Measurements from ENCODE around the gene MAGOH. TPM values are rescaled to one million over a fixed set of nuclear protein-coding genes. Genes with fewer than 3 reads are reported as not detected.

Gene MAGOH
- total and polyA plus RNA-seq, 9 of the 15 experiments (the other 6 are each of a cell fraction or from before 2014, with no cell fraction given) = 102 to 342 (median 135) TPM

DNA sequence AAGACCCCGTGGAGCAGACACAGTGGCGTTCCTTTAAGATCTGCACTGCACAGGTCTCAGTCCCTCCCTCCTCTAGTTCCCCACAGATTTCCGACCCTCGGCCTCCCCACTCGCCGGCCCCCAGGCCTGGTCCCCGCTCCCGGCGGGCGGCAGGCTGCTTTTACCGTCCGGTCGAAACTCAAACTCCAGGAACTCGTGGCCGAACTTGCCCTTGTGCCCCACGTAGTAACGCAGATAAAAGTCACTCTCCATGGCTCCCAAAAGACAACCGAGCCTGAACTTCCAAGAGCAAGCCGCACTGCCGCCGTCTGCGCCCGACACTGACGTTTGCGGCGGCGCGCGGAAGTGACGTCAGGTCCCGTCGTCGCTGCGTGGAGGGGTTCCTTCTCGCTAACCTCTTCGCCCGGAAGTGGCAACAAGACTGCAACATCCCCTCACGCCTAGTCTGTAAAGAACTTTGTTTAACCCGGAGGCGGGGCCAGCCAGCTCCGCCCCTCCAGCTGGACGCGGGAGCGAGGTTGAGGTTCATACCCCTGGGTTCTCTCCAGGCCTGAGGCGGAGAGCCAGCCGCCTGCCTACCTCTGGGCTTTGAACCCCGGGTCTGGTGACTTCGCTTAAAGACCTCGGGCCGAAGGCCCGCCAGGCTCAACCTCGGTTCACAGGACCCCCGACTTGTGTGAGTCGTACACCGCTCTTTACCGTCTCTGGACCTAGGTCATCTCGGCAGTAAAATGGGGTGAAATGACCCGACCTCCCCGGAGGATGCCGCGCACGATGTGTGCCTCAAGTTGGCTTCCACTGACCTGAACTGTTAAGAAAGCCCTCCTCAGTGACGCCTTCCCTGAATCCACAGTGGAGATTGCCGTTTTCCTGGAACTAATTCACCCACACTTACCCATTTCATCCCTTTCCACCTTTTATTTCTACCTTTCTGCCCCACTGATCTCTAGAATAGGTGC lies at the start of gene MAGOH (continued):
- TF ChIP-seq, protein P1, sequence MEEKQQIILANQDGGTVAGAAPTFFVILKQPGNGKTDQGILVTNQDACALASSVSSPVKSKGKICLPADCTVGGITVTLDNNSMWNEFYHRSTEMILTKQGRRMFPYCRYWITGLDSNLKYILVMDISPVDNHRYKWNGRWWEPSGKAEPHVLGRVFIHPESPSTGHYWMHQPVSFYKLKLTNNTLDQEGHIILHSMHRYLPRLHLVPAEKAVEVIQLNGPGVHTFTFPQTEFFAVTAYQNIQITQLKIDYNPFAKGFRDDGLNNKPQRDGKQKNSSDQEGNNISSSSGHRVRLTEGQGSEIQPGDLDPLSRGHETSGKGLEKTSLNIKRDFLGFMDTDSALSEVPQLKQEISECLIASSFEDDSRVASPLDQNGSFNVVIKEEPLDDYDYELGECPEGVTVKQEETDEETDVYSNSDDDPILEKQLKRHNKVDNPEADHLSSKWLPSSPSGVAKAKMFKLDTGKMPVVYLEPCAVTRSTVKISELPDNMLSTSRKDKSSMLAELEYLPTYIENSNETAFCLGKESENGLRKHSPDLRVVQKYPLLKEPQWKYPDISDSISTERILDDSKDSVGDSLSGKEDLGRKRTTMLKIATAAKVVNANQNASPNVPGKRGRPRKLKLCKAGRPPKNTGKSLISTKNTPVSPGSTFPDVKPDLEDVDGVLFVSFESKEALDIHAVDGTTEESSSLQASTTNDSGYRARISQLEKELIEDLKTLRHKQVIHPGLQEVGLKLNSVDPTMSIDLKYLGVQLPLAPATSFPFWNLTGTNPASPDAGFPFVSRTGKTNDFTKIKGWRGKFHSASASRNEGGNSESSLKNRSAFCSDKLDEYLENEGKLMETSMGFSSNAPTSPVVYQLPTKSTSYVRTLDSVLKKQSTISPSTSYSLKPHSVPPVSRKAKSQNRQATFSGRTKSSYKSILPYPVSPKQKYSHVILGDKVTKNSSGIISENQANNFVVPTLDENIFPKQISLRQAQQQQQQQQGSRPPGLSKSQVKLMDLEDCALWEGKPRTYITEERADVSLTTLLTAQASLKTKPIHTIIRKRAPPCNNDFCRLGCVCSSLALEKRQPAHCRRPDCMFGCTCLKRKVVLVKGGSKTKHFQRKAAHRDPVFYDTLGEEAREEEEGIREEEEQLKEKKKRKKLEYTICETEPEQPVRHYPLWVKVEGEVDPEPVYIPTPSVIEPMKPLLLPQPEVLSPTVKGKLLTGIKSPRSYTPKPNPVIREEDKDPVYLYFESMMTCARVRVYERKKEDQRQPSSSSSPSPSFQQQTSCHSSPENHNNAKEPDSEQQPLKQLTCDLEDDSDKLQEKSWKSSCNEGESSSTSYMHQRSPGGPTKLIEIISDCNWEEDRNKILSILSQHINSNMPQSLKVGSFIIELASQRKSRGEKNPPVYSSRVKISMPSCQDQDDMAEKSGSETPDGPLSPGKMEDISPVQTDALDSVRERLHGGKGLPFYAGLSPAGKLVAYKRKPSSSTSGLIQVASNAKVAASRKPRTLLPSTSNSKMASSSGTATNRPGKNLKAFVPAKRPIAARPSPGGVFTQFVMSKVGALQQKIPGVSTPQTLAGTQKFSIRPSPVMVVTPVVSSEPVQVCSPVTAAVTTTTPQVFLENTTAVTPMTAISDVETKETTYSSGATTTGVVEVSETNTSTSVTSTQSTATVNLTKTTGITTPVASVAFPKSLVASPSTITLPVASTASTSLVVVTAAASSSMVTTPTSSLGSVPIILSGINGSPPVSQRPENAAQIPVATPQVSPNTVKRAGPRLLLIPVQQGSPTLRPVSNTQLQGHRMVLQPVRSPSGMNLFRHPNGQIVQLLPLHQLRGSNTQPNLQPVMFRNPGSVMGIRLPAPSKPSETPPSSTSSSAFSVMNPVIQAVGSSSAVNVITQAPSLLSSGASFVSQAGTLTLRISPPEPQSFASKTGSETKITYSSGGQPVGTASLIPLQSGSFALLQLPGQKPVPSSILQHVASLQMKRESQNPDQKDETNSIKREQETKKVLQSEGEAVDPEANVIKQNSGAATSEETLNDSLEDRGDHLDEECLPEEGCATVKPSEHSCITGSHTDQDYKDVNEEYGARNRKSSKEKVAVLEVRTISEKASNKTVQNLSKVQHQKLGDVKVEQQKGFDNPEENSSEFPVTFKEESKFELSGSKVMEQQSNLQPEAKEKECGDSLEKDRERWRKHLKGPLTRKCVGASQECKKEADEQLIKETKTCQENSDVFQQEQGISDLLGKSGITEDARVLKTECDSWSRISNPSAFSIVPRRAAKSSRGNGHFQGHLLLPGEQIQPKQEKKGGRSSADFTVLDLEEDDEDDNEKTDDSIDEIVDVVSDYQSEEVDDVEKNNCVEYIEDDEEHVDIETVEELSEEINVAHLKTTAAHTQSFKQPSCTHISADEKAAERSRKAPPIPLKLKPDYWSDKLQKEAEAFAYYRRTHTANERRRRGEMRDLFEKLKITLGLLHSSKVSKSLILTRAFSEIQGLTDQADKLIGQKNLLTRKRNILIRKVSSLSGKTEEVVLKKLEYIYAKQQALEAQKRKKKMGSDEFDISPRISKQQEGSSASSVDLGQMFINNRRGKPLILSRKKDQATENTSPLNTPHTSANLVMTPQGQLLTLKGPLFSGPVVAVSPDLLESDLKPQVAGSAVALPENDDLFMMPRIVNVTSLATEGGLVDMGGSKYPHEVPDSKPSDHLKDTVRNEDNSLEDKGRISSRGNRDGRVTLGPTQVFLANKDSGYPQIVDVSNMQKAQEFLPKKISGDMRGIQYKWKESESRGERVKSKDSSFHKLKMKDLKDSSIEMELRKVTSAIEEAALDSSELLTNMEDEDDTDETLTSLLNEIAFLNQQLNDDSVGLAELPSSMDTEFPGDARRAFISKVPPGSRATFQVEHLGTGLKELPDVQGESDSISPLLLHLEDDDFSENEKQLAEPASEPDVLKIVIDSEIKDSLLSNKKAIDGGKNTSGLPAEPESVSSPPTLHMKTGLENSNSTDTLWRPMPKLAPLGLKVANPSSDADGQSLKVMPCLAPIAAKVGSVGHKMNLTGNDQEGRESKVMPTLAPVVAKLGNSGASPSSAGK (IDR thresholded peaks at IDR 0.05) = peak; percentile 64
- TF ChIP-seq E2F6 (IDR thresholded peaks at IDR 0.05; ENCODE audit: borderline replicate concordance in 1 of 2, extremely low read depth in 1 of 2, insufficient read depth in 1 of 2, insufficient read length in 1 of 2, low read depth in 1 of 2, low read length in 1 of 2, poor library complexity in 1 of 2, severe bottlenecking in 1 of 2) (peak in 1 of 2 experiments; percentile 56), ZNF740 (CRISPR knock-in tag; IDR thresholded peaks at IDR 0.05) (0 out of 2 replicates have a peak, but pooled peaks have one; percentile 43), ZNF740 (tag; IDR thresholded peaks at IDR 0.05) (peak in 1 of 2 experiments; percentile 60; a peak in 1 of 4 replicates), TCF7 (IDR thresholded peaks at IDR 0.05; ENCODE audit: borderline replicate concordance) (peak; percentile 79; the same call in 1 of the 2 replicates), MTA1 (IDR thresholded peaks at IDR 0.05; ENCODE audit: borderline replicate concordance) (peak; percentile 100), FOXJ3 (CRISPR knock-in tag; IDR thresholded peaks at IDR 0.05) (no peak), CEBPG (CRISPR knock-in tag; IDR thresholded peaks at IDR 0.05) (peak; percentile 96), CEBPG (tag; conservative IDR thresholded peaks at IDR 0.05 in 1 of 2, IDR thresholded peaks at IDR 0.05 in 1 of 2) (peak in 1 of 2 experiments; percentile 85; a peak in 2 of 4 replicates)
- TF ChIP-seq, protein P2, sequence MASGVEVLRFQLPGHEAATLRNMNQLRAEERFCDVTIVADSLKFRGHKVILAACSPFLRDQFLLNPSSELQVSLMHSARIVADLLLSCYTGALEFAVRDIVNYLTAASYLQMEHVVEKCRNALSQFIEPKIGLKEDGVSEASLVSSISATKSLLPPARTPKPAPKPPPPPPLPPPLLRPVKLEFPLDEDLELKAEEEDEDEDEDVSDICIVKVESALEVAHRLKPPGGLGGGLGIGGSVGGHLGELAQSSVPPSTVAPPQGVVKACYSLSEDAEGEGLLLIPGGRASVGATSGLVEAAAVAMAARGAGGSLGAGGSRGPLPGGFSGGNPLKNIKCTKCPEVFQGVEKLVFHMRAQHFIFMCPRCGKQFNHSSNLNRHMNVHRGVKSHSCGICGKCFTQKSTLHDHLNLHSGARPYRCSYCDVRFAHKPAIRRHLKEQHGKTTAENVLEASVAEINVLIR (CRISPR knock-in tag; IDR thresholded peaks at IDR 0.05) = peak; percentile 99

Data from K562 (cell line).